Measurements from ENCODE around the gene MERTK.

The MERTK gene

DNA sequence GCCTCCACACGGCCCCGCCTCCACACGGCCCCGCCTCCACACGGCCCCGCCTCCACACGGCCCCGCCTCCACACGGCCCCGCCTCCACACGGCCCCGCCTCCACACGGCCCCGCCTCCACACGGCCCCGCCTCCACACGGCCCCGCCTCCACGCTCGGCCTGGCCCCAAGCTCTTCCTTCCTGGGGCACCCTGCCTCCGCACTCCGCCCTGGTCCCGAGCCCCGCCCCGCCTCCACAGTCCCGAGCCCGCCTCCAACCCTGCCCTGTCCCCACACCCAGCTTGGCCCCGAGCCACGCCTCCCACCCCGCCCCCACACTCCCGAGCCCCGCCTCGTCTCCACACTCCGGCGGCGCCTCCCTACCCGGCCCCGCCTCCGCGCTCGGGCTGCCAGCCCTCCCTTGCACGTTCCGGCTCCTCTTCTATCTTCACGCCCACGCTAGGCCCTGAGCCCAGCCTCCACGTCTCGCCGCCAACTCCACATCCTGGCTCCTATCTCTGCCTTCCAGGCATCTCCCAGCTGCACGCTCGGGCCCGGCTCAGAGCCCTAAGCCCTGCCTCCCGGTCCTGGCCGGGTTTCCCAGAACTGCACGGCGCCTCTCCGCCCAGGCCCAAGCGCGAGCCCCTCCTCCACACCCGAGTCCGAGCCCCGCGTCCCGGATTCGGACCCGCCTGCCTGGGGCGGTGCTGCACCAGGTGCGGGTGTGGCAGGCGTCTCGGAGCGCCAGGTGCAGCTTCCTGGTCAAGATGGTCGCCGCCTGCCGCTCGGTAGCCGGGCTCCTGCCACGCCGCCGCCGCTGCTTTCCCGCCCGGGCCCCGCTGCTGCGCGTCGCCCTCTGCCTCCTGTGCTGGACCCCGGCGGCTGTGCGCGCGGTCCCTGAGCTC, 156.7 kb downstream of the MERTK start, which contains the start of gene TMEM87B:
Gene TMEM87B, plus strand, starts transcription at position 423 of the 883 bp plus-strand sequence. Its CDS starts 323 bp downstream, at position 746.
- peak within 1 kb of the TSS; percentile 93 for H3K27ac ChIP-seq
- TF ChIP-seq ZFX (IDR thresholded peaks at IDR 0.05) = peak; percentile 41; the same call in 1 of the 2 replicates
- TF ChIP-seq, protein P1, sequence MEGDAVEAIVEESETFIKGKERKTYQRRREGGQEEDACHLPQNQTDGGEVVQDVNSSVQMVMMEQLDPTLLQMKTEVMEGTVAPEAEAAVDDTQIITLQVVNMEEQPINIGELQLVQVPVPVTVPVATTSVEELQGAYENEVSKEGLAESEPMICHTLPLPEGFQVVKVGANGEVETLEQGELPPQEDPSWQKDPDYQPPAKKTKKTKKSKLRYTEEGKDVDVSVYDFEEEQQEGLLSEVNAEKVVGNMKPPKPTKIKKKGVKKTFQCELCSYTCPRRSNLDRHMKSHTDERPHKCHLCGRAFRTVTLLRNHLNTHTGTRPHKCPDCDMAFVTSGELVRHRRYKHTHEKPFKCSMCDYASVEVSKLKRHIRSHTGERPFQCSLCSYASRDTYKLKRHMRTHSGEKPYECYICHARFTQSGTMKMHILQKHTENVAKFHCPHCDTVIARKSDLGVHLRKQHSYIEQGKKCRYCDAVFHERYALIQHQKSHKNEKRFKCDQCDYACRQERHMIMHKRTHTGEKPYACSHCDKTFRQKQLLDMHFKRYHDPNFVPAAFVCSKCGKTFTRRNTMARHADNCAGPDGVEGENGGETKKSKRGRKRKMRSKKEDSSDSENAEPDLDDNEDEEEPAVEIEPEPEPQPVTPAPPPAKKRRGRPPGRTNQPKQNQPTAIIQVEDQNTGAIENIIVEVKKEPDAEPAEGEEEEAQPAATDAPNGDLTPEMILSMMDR (conservative IDR thresholded peaks at IDR 0.05) = no peak

DNA sequence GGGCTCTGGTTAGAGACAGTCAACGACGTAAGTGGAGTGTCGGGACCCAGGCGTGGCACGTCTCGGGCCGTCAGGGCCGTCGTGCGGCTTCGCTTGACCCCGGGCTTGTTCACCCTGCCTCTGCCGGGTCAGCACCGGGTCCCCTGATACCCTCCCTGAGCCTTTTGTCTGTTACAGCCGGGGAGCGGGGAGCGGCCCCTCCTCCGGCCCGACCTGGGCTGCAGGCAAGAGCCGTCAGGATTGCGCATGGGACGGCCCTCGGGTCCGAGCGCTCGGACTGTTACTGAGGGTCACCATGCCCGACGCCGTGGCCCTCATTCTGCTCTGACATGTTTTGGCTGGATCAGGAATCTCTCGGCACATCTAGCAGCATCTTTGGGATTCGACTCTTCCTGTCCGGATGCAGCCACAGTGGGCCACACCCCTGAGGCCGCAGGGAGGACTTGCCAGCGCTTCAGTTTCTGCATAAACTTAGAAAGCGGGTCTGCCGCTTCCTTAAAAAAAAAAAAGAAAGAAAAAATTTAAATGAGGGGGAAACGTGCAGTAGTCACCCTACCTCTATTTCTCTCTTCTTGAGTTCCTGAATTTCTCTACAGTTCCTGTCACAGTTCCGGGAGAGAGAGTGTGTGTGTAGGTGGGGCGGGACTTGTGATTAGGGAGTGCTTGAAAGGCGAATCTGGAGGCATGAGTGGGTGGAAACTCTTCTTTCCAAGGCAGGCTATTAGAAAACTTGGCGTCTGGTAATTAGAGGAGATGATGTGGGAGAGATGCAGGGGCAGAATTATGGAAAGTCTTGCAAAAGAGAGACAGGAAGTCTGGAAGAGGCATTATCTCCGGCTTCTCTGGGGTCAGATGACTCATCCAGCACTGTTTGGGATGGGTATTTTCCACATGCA, 157.6 kb downstream of the MERTK start:
- peak overlapping the region; percentile 93 for H3K27ac ChIP-seq
- TF ChIP-seq, protein P1 (conservative IDR thresholded peaks at IDR 0.05) = no peak

DNA sequence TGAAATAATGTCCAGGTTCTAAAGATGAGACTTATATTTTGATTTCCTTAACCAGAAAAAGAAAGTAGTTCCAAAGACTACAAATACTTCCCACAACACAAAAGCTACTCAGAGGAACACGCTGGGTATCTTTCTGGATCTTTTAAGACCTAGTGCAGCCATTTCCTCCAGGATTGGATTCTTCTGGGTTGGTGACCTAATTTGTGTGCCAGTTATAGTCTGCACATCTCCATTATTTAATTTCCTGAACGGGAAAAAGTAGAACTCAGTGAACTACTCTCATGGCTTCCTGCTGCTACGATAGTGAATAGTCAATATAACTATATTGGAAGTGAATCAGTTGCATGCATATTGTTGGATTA, 158.2 kb downstream of the MERTK start:
- peak overlapping the region; percentile 93; the same call in 1 of the 2 replicates for H3K27ac ChIP-seq
- TF ChIP-seq ZFX (IDR thresholded peaks at IDR 0.05) = no peak
- TF ChIP-seq, protein P1 (conservative IDR thresholded peaks at IDR 0.05) = no peak

DNA sequence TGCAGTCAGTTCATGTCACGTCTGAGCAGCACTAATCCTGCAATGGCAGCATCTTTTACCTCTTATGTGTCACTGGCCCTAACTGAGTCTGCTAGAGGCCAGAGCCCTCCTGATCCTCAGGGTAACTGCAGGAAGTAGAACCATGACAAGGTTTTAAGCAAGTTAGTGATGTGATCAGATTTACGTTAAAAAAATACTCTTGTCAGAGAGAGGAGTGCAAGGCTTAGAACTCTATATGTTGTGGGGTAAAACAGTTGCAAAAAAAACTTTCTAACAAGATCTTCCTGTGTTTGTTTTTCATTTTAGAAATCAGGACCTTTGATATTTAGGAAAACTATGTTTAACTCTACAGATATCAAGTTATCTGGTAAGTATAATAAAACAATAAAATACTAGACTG, 161.3 kb downstream of the MERTK start:
- TF ChIP-seq, protein P1 (conservative IDR thresholded peaks at IDR 0.05) = no peak
- TF ChIP-seq ZFX (IDR thresholded peaks at IDR 0.05) = no peak
- no peak overlapping the region for H3K27ac ChIP-seq

DNA sequence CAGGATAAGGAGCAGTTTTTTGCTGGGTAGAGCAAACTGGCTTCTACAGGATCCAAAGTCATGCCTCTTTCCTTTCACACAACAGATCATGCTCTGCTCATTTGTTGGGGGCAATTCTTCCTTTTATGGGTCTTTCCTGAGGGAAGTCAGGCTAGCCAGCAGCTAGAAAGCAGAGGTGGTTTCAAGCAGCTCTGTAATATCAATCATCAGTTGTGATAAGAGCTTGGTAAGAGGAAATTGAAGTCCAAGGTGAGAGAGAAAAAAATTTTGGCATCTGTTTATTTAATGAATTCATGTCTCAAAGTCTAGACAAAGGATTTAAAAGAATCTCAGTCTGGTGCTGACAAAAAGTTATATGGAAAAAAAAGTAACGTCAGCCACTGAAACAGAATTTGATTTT, 162.9 kb downstream of the MERTK start:
- no peak for TF ChIP-seq ZFX (IDR thresholded peaks at IDR 0.05)
- TF ChIP-seq, protein P1 (conservative IDR thresholded peaks at IDR 0.05) = no peak

DNA sequence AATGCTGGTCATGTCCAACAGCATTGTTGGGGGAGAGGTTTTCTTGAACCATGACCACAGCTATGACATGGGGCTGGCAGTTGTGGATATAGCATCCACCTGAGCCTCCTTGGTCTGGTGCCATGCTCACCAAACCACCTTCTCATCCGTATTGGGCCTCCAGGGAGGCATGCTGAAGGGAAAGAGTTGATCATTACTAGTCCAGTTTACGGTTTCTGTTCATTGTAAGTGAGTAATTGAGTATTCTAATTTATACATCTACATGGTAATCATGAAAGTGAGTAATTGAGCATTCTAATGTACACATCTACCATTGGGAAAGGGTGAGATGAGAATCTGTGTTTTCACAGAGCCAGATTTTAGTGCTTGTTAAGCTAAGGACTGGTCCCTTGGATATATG, 163.4 kb downstream of the MERTK start:
- no peak overlapping the region for H3K27ac ChIP-seq
- TF ChIP-seq ZFX (IDR thresholded peaks at IDR 0.05) = no peak

More for the DNA sequence above, 162.9 kb downstream of the MERTK start:
- H3K27ac ChIP-seq = no peak overlapping the region

DNA sequence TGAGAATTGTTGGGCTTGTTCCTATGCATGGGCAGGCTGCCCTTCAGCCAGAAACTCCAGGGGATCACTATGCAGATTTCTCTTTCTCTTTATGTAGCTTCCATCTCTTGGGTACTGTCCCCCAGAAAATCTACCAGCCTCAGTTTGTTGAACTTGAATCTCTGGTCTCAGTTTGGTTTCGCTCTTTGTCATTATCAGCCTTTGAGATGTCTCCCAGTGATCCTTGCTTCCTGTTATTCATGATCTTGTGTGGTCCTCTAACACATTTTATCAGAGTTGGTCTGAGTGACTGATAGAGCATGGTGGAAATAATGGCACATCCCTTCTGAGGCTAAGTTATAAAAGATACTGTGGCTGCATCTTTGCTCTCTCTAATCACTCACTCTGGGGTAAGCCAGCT, 164.5 kb downstream of the MERTK start:
- no peak for TF ChIP-seq ZFX (IDR thresholded peaks at IDR 0.05)
- TF ChIP-seq, protein P1 (conservative IDR thresholded peaks at IDR 0.05) = no peak
- H3K27ac ChIP-seq = no peak overlapping the region

All from C4-2B (cell line).